ENCODE results near the gene C1QTNF8.

- TF ChIP-seq ZNF565 (CRISPR knock-in tag; conservative IDR thresholded peaks at IDR 0.05; ENCODE audit: low read depth) (no peak), CSDC2 (CRISPR knock-in tag; IDR thresholded peaks at IDR 0.05) (no peak), ARNTL (CRISPR knock-in tag; IDR thresholded peaks at IDR 0.05; ENCODE audit: borderline replicate concordance, low read depth) (no peak), PATZ1 (CRISPR knock-in tag; IDR thresholded peaks at IDR 0.05; ENCODE audit: borderline replicate concordance) (no peak), TCF4 (CRISPR knock-in tag; IDR thresholded peaks at IDR 0.05; ENCODE audit: borderline replicate concordance) (no peak), ZFP3 (CRISPR knock-in tag; IDR thresholded peaks at IDR 0.05) (no peak), TOX (CRISPR knock-in tag; IDR thresholded peaks at IDR 0.05; ENCODE audit: borderline replicate concordance) (no peak), POU6F1 (CRISPR knock-in tag; IDR thresholded peaks at IDR 0.05; ENCODE audit: borderline replicate concordance, low read depth) (no peak), RARB (CRISPR knock-in tag; IDR thresholded peaks at IDR 0.05) (no peak), ESRRG (CRISPR knock-in tag; IDR thresholded peaks at IDR 0.05) (no peak), ZC3H10 (CRISPR knock-in tag; IDR thresholded peaks at IDR 0.05) (no peak)
Measured at GRCh38 chr16:1080801-1081733, 15.0 kb downstream of the C1QTNF8 start.

Data from SK-N-SH treated with all-trans-retinoic acid at 6 μM for 48 hours (cell line).